Endothelial cell of umbilical vein (primary cell): ENCODE data around the gene ASMTL. TPM values are rescaled to one million over a fixed set of nuclear protein-coding genes. Genes with fewer than 3 reads are reported as not detected.

Experiments
- BruUV-seq: library from RNA; stranded (reverse); fragments of 400-500 nt; replicated peaks from 2 replicates; lab custom pipeline; 2021; lab: Mats Ljungman, UMichigan
- CTCF ChIA-PET: fragments of 300-600, 350-600 bp; sonication (Branson Sonifier 250); formaldehyde crosslinking; loops from one replicate; lab custom pipeline; 2021; ENCODE audit warnings: antibody characterized with exemption, inconsistent platforms; lab: Charles Lee
- POLR2A ChIA-PET: fragments of 300-600, 350-600 bp; sonication (Branson Sonifier 250); formaldehyde crosslinking; loops from one replicate; lab custom pipeline; 2021; ENCODE audit warnings: antibody characterized with exemption, inconsistent platforms; lab: Charles Lee
- DNase-seq: peaks from one replicate; pipeline ENCODE4 v3.0.0-alpha.2; 2011; ENCODE audit warnings: low read depth, low spot score
- FAIRE-seq: peaks from 2 replicates; lab custom pipeline; 2011; peaks lifted over from hg19 to GRCh38; lab: Jason Lieb, UNC
- H2AFZ ChIP-seq: 2 replicates; pipeline ENCODE4 v1.6.0; 2012; ENCODE audit warnings: low read depth, low read length, control low read depth, inconsistent platforms
- H3K27ac ChIP-seq: 2 replicates; pipeline ENCODE4 v1.5.1; 2011; ENCODE audit warnings: low read depth, mild to moderate bottlenecking, control low read depth, low read length, moderate library complexity; ENCODE audit not compliant: insufficient read depth
- H3K27me3 ChIP-seq, 2 experiments: 2 replicates each; pipeline versions ENCODE4 v1.6.0 to v1.6.1; 2011; ENCODE audit warnings: low read length in 2 of 2, mixed read lengths in 1 of 2; ENCODE audit not compliant: control insufficient read depth in 2 of 2, insufficient read depth in 2 of 2
- H3K36me3 ChIP-seq, 2 experiments: 2 replicates in 1 of 2; 3 replicates in 1 of 2; pipeline ENCODE4 v1.5.1; 2011; ENCODE audit warnings: low read length in 2 of 2, mild to moderate bottlenecking in 1 of 2, moderate library complexity in 1 of 2; ENCODE audit not compliant: control insufficient read depth in 2 of 2, insufficient read depth in 2 of 2; ENCODE audit errors: extremely low read depth in 1 of 2
- H3K4me1 ChIP-seq: 3 replicates; pipeline ENCODE4 v1.5.1; 2011; ENCODE audit warnings: mild to moderate bottlenecking, low read length; ENCODE audit not compliant: control insufficient read depth, insufficient read depth; ENCODE audit errors: extremely low read depth
- H3K4me2 ChIP-seq: 2 replicates; pipeline ENCODE4 v1.6.1; 2011; ENCODE audit warnings: low read length, control low read depth, mixed read lengths; ENCODE audit not compliant: insufficient read depth
- H3K4me3 ChIP-seq, 3 experiments: fragments of 200-600 bp in 1 of 3; sonication (generic), shearing (Covaris generic) in 1 of 3; replicated peaks in 1 of 3; 2 replicates each; pipeline ENCODE4 v1.5.1; 2011 to 2016; ENCODE audit warnings: control low read depth in 3 of 3, low read length in 3 of 3, mild to moderate bottlenecking in 2 of 3, inconsistent platforms in 1 of 3, low read depth in 1 of 3, moderate library complexity in 1 of 3; ENCODE audit not compliant: insufficient read depth in 1 of 3
- H3K79me2 ChIP-seq: 2 replicates; pipeline ENCODE4 v1.6.0; 2012; ENCODE audit warnings: low read length, inconsistent platforms; ENCODE audit not compliant: control insufficient read depth, insufficient read depth
- H3K9ac ChIP-seq: replicated peaks from 2 replicates; pipeline ENCODE3; 2011; ENCODE audit warnings: low read length, control low read depth; ENCODE audit not compliant: insufficient read depth; ENCODE audit errors: extremely low read depth
- H3K9me1 ChIP-seq: replicated peaks from 3 replicates; pipeline ENCODE4 v1.6.0; 2011; ENCODE audit warnings: mild to moderate bottlenecking, low read length; ENCODE audit not compliant: control insufficient read depth, insufficient read depth; ENCODE audit errors: extremely low read depth
- H3K9me3 ChIP-seq: replicated peaks from 2 replicates; pipeline ENCODE4 v1.5.1; 2012; ENCODE audit warnings: low read length, inconsistent platforms; ENCODE audit not compliant: control insufficient read depth, insufficient read depth
- H4K20me1 ChIP-seq: replicated peaks from 2 replicates; pipeline ENCODE3; 2011; ENCODE audit warnings: mild to moderate bottlenecking, low read length; ENCODE audit not compliant: control insufficient read depth, insufficient read depth; ENCODE audit errors: extremely low read depth
- CTCF ChIP-seq, 2 donors: IDR thresholded peaks; 1 replicate in 1 of 2; 2 replicates in 1 of 2; pipeline ENCODE4 v1.5.1; 2011; ENCODE audit warnings: low read length in 2 of 2, mild to moderate bottlenecking in 2 of 2, moderate library complexity in 2 of 2, control low read depth in 1 of 2, inconsistent platforms in 1 of 2, low read depth in 1 of 2; ENCODE audit not compliant: insufficient read depth in 1 of 2; ENCODE audit errors: extremely low read depth in 1 of 2
- EZH2 ChIP-seq: IDR thresholded peaks from 2 replicates; pipeline ENCODE4 v1.6.1; 2012; ENCODE audit warnings: borderline replicate concordance, low read depth, mild to moderate bottlenecking, moderate library complexity, low read length, inconsistent platforms; ENCODE audit not compliant: severe bottlenecking
- FOS ChIP-seq: IDR thresholded peaks from 2 replicates; pipeline ENCODE4 v1.6.1; 2011; ENCODE audit warnings: mild to moderate bottlenecking, low read length, moderate library complexity, borderline replicate concordance; ENCODE audit not compliant: insufficient read depth
- GATA2 ChIP-seq: IDR thresholded peaks from 2 replicates; pipeline ENCODE4 v1.7.0; 2011; ENCODE audit warnings: low read depth, mild to moderate bottlenecking, moderate library complexity, mixed read lengths, low read length; ENCODE audit not compliant: insufficient read length, insufficient read depth
- JUN ChIP-seq: IDR thresholded peaks from 2 replicates; pipeline ENCODE4 v1.6.1; 2011; ENCODE audit warnings: borderline replicate concordance, low read depth; ENCODE audit not compliant: insufficient read length, insufficient read depth
- MAX ChIP-seq: IDR thresholded peaks from 2 replicates; pipeline ENCODE4 v1.6.1; 2011; ENCODE audit not compliant: insufficient read depth, insufficient read length
- MYC ChIP-seq: IDR thresholded peaks from one replicate; pipeline ENCODE4 v1.6.1; 2011; ENCODE audit warnings: mild to moderate bottlenecking, low read depth, low read length
- POLR2A ChIP-seq: IDR thresholded peaks from 2 replicates; pipeline ENCODE4 v1.6.1; 2012; ENCODE audit warnings: low read depth, mild to moderate bottlenecking, control low read depth, low read length
- POLR2AphosphoS5 ChIP-seq: IDR thresholded peaks from 2 replicates; pipeline ENCODE4 v1.6.1; 2012; ENCODE audit warnings: low read depth, mild to moderate bottlenecking, control low read depth, low read length, moderate library complexity; ENCODE audit not compliant: insufficient read depth
- dilution Hi-C: fragments of 300-500 bp; cut with MboI; formaldehyde crosslinking; loops from one replicate; pipeline ENCODE4 v1.15.0; 2019; ENCODE audit warnings: low sequenced_read_pairs; ENCODE audit not compliant: extremely low pct_ligation_motif_present
- intact Hi-C: fragments of 100-400 bp; cut with micrococcal nuclease; formaldehyde crosslinking; loops from one replicate; pipeline ENCODE4 v1.10.0; 2022
- polyA plus RNA-seq, 4 experiments: library from polyadenylated mRNA; depleted of rRNA in 3 of 4; stranded (reverse) in 3 of 4; unstranded in 1 of 4; fragments of >200 nt; gene quantifications; 2 replicates each; pipeline versions ENCODE4 v1.2.1 to v1.2.3, GENCODE V29; 2011 to 2012; ENCODE audit warnings: missing spikeins in 1 of 4
- total RNA-seq: library from RNA; stranded (reverse); gene quantifications from 2 replicates; pipeline ENCODE4 v1.2.3, GENCODE V29; 2021

ASMTL gene
- total and polyA plus RNA-seq, 2 donors (not counting 3 experiments of a cell fraction or from before 2014, with no cell fraction given) = 27.1 to 29.9 TPM

GRCh38 chrX:1390621-1391369 is 61.9 kb downstream of the ASMTL start:
- ChIA-PET POLR2A (no interaction called here), CTCF (no interaction called here)
- dilution Hi-C loops = no loop called here
- no TSS peak for BruUV-seq
- no peak for TF ChIP-seq MYC
- peak; percentile 7 for TF ChIP-seq POLR2AphosphoS5
- no peak for TF ChIP-seq JUN
- TF ChIP-seq MAX = no peak
- TF ChIP-seq GATA2 = no peak
- no peak for TF ChIP-seq CTCF (IDR thresholded peaks at IDR 0.05; ENCODE audit: extremely low read depth in 1 of 2, insufficient read depth in 1 of 2, low read depth in 1 of 2, low read length in 2 of 2)
- TF ChIP-seq EZH2 = no peak
- no peak for TF ChIP-seq FOS
- TF ChIP-seq POLR2A = no peak
- Histone ChIP-seq H3K27me3 (no peaks in the 10 kb centered on the region), H3K79me2 (peaks cover 57% of the 10 kb centered on the region), H3K4me2 (peak overlapping the region; percentile 70), H3K36me3 (peaks cover 23 to 44% of the 10 kb centered on the region in 2 experiments), H3K4me3 (peak overlapping the region; percentile 64 to 100 (median 89)), H3K4me1 (peaks cover 15% of the 10 kb centered on the region), H2AFZ (no peak overlapping the region), H3K9ac (peak overlapping the region; percentile 89), H4K20me1 (peaks cover 3% of the 10 kb centered on the region), H3K9me3 (no peaks in the 10 kb centered on the region), H3K27ac (peak overlapping the region; percentile 73), H3K9me1 (no peaks in the 10 kb centered on the region)
- DNase-seq (no peak), FAIRE-seq (no peak)
- intact Hi-C loops = loop anchor here (5.0 kb wide), 2 partner anchors 33 to 202 kb away; partner anchors contain the start of gene AKAP17A
